Type B pancreatic cell (in vitro differentiated cells): ENCODE data around the gene KHDC4. TPM values are rescaled to one million over a fixed set of nuclear protein-coding genes. Genes with fewer than 3 reads are reported as not detected.

Experiments
- DNase-seq: peaks from one replicate; pipeline ENCODE4 v3.0.0; 2021; ENCODE audit warnings: mixed read lengths; ENCODE audit not compliant: unreplicated experiment; ENCODE audit errors: extremely low spot score
- H3K27ac Mint-ChIP-seq: 2 replicates; pipeline ENCODE4 v1.8.0; 2021; ENCODE audit warnings: mild to moderate bottlenecking, mixed read lengths
- H3K27me3 Mint-ChIP-seq: 2 replicates; pipeline ENCODE4 v1.8.0; 2021; ENCODE audit warnings: mixed read lengths
- H3K36me3 Mint-ChIP-seq: 2 replicates; pipeline ENCODE4 v1.8.0; 2021; ENCODE audit warnings: mixed read lengths
- H3K4me1 Mint-ChIP-seq: one replicate; pipeline ENCODE4 v1.8.0; 2021; ENCODE audit warnings: mixed read lengths; ENCODE audit not compliant: unreplicated experiment
- H3K4me3 Mint-ChIP-seq: 2 replicates; pipeline ENCODE4 v1.8.0; 2021; ENCODE audit warnings: mild to moderate bottlenecking, mixed read lengths
- H3K9me3 Mint-ChIP-seq: 2 replicates; pipeline ENCODE4 v1.8.0; 2021; ENCODE audit warnings: mixed read lengths
- total RNA-seq: library from RNA; stranded (reverse); gene quantifications from 2 replicates; pipeline ENCODE4 v1.2.1, GENCODE V29; 2021; ENCODE audit warnings: low replicate concordance
- TF ChIP-seq, protein P1 (sequence below): fragments of 200-600 bp; sonication (generic); conservative IDR thresholded peaks from 2 replicates; pipeline ENCODE4 v1.5.0; 2021; ENCODE audit warnings: antibody characterized with exemption, mild to moderate bottlenecking

KHDC4 gene
- total RNA-seq, 1 donor from 2014 or later = 57.8 TPM

DNA sequence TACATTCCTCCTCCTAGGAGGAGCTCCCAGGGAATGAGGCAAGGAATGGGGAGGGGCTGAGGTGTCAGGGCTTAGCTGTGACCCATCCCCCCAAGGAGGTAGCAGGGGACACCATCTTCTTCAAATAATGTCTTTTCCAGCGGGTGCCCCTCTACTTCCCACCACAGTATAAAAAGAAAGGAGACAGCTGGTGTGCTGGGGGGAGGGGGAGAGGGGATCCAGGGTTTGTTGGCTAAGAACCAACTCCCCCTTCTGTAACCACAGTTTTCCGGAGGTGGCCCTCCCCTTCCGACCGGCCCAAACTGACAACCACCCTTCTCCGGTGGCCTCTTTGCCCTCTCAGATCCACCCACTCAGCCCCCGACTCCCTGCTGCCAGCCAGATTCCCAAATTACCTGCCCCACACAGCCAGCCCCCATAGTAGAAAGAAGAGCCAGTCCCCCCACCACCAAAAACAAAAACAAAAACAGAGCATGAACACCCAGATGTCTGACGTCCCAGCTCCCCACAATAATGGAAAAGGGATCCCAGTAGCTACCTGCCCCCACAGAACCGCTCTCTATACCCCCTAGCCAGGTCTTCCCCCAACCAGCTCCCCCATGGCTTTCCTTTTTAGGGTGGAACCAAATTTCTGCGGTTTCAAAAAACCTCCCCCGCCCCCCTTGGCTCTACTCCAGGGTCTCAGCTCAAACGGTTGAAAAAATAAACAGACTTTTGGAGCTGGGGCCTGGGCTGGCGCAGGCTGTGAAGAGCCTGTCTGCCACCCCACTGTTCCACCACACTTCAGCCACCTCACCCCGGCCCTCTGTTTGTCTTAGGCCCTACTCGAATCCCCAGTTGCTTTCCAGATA is 42.1 kb upstream of the KHDC4 start:
- no peak for DNase-seq
- H3K4me3 Mint-ChIP-seq = peak overlapping the region; percentile 91
- H3K27ac Mint-ChIP-seq = peak overlapping the region; percentile 90
- H3K9me3 Mint-ChIP-seq = no peaks in the 10 kb centered on the region
- H3K27me3 Mint-ChIP-seq = no peaks in the 10 kb centered on the region
- TF ChIP-seq, protein P1, sequence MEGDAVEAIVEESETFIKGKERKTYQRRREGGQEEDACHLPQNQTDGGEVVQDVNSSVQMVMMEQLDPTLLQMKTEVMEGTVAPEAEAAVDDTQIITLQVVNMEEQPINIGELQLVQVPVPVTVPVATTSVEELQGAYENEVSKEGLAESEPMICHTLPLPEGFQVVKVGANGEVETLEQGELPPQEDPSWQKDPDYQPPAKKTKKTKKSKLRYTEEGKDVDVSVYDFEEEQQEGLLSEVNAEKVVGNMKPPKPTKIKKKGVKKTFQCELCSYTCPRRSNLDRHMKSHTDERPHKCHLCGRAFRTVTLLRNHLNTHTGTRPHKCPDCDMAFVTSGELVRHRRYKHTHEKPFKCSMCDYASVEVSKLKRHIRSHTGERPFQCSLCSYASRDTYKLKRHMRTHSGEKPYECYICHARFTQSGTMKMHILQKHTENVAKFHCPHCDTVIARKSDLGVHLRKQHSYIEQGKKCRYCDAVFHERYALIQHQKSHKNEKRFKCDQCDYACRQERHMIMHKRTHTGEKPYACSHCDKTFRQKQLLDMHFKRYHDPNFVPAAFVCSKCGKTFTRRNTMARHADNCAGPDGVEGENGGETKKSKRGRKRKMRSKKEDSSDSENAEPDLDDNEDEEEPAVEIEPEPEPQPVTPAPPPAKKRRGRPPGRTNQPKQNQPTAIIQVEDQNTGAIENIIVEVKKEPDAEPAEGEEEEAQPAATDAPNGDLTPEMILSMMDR = no peak
- no peaks in the 10 kb centered on the region for H3K36me3 Mint-ChIP-seq
- peaks cover 64% of the 10 kb centered on the region for H3K4me1 Mint-ChIP-seq

DNA sequence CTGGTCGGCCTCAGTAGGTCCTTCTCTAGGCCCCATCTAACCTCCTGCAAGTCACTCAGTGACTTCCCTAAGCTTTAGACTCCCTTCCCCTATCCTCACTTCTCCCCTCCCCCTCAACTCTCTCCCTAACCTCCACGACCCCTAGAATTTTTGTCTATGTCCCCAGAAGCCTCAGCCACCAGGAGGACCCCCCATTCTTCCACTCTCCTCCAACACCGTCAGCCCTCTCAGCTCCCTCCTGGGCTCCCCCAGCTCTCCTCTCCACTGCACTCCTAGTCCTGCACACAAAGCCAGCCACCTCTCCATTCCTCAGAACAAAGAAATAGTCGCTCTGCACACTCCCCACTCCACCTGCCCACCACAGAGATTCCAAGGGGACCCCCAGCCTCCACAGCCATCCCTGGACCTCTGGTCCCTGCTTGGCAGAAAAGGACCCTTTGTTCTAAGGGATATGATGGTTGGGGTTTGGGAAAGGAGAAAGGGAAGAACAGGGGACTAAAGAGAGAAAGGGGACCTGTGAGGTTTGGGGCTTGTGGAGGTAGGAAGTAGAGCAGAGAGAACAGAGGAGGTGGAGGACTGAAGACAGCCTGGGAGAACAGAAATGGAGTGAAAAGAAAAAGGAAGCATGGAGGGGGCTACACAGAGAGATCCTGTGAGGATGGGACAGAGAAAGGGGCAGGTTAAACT is 41.3 kb upstream of the KHDC4 start:
- Mint-ChIP-seq H3K36me3 (no peaks in the 10 kb centered on the region), H3K27ac (peak overlapping the region; percentile 90), H3K4me3 (peak overlapping the region; percentile 91), H3K27me3 (no peaks in the 10 kb centered on the region), H3K4me1 (peaks cover 64% of the 10 kb centered on the region), H3K9me3 (no peaks in the 10 kb centered on the region)
- DNase-seq = no peak
- TF ChIP-seq, protein P1 = no peak

DNA sequence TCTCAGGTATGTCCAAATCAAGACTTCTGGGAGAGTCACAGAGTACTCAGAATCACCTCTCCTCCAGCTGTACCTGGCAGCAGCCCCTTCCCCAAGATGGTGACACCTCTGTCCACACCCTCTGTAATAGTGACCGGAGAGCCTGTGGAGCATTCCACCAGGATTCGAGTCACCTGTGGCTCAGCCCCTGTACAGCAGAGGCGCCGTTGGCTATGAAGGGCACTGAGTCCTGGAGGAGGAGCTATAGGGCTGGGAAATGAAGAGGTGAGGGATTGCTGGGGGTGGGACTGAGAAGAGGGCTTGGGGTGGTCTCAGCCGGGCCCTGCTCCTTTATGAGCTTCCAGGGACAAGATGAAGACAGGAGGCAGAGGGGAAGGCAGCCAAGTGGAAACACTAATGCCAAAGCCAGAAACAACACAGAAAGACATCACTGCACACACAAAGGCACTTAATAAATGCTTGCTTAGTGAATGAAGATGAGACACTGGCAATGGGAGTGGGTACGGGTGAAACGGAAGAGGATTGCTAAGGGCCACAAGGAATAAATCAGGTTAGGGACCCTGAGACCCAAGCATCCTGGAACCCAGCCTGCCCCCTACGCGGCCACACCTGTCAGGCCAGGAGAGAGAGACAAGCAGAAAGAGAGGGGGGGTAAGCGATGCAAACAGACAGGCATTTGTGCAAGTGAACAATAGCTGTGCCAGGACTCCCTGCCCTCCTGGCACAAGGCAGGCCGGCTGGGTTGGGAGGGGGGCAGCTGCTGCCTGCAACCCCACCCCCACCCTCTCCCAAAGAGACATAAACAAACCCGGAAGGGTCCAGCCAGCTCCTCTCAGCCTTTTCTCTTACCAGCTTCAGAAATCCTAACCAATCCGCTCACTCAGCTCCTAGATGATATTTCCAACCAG is 40.2 kb upstream of the KHDC4 start:
- H3K9me3 Mint-ChIP-seq = no peaks in the 10 kb centered on the region
- H3K27ac Mint-ChIP-seq = peak overlapping the region; percentile 90
- H3K27me3 Mint-ChIP-seq = no peaks in the 10 kb centered on the region
- H3K36me3 Mint-ChIP-seq = no peaks in the 10 kb centered on the region
- H3K4me3 Mint-ChIP-seq = peak overlapping the region; percentile 91
- no peak for DNase-seq
- TF ChIP-seq, protein P1 = no peak
- H3K4me1 Mint-ChIP-seq = peaks cover 67% of the 10 kb centered on the region

DNA sequence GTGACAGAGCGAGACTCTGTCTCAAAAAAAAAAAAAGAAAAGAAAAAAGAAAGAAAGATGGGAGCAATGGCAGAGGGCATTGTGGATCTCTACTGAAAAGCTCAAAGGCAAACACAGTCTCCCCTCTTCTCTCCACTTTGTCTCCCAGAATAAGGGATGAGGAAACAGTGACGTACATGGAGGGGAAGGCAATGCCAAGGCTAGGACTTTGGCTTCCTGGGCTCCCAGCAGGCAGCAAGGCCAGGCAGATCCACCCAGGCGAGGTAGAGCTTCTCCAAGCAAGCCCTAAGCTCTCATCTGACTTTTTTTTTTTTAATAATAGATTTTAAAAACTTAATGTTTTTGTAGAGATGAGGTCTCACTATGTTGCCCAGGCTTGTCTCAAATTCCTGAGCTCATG is 39.5 kb upstream of the KHDC4 start:
- no peaks in the 10 kb centered on the region for H3K27me3 Mint-ChIP-seq
- no peak for DNase-seq
- no peaks in the 10 kb centered on the region for H3K9me3 Mint-ChIP-seq
- H3K27ac Mint-ChIP-seq = no peak overlapping the region
- no peaks in the 10 kb centered on the region for H3K36me3 Mint-ChIP-seq
- peaks cover 69% of the 10 kb centered on the region for H3K4me1 Mint-ChIP-seq
- TF ChIP-seq, protein P1 = no peak
- no peak overlapping the region for H3K4me3 Mint-ChIP-seq
